ENCODE results near the gene HES6. TPM values are rescaled to one million over a fixed set of nuclear protein-coding genes. Genes with fewer than 3 reads are reported as not detected.
A peak's percentile ranks its signal among the peaks of the same experiment; 100 is the strongest.

The HES6 gene
- total and polyA plus RNA-seq, 7 donors, result 4.1 to 54.5 (median 13.1) TPM

DNA sequence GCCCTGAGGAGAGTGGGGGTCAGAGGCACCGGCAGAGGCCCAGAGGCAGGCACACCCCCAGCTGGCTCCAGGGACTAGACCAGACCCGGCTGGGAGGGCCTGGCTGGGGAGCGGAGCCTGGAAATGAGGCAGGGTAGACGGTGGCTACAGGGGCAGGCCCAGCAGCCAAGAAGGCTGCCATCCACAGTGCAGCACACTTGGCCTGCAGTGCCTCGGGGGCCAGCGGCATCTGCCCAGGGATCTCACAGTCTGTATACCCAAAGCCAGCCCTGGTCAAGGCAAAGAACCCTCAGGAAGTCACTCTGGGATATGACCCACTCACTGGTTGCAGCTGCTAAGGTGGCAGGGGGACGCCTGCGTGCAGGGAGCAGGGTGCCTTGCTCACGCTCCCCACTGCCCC lies 30.8 kb upstream of the HES6 start:
- peaks cover 7% of the 10 kb centered on the region for H3K4me1 ChIP-seq
- no peaks in the 10 kb centered on the region for H3K27me3 ChIP-seq (ENCODE audit: insufficient read depth in 3 of 3, low read length in 2 of 3)
- ATAC-seq (no peak), DNase-seq (peak; percentile 10 to 47)
- H3K27ac ChIP-seq, result no peak overlapping the region
- H3K36me3 ChIP-seq (ENCODE audit: insufficient read depth in 1 of 2, low read depth in 1 of 2), result peaks cover 3 to 96% of the 10 kb centered on the region in 2 donors
- intact Hi-C loops (cut with DNase I), result no loop called here
- TF ChIP-seq, protein P1, sequence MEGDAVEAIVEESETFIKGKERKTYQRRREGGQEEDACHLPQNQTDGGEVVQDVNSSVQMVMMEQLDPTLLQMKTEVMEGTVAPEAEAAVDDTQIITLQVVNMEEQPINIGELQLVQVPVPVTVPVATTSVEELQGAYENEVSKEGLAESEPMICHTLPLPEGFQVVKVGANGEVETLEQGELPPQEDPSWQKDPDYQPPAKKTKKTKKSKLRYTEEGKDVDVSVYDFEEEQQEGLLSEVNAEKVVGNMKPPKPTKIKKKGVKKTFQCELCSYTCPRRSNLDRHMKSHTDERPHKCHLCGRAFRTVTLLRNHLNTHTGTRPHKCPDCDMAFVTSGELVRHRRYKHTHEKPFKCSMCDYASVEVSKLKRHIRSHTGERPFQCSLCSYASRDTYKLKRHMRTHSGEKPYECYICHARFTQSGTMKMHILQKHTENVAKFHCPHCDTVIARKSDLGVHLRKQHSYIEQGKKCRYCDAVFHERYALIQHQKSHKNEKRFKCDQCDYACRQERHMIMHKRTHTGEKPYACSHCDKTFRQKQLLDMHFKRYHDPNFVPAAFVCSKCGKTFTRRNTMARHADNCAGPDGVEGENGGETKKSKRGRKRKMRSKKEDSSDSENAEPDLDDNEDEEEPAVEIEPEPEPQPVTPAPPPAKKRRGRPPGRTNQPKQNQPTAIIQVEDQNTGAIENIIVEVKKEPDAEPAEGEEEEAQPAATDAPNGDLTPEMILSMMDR (IDR thresholded peaks at IDR 0.05), result no peak
- H3K9me3 ChIP-seq, result no peaks in the 10 kb centered on the region
- WGBS, 3 donors, result 84 to 86% (median 84%) methylated on average over 9 of the region's 9 CpGs
- H3K4me3 ChIP-seq, result no peak overlapping the region

DNA sequence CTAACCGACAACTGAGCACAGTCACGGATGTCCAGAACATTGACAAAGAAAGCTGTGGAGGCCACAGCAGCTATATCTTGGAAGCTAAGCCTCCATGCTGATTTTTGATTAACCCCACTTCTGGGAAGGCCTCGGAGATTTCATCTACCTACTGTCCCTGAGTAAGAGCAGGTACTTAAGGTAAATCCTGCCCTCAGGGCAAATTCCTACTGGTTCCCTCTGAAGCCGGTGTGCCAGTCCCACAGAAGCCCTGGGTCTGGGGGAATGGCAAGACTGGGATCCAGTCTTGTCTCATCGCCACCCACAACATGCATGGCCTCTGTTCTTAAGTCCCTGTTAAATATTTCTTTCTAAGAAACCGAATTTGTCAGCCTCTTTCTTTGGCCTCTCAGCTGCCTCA lies 29.9 kb upstream of the HES6 start:
- Histone ChIP-seq H3K9me3 (no peaks in the 10 kb centered on the region), H3K4me1 (peaks cover 7% of the 10 kb centered on the region), H3K4me3 (no peak overlapping the region), H3K27ac (no peak overlapping the region), H3K36me3 (ENCODE audit: insufficient read depth in 1 of 2, low read depth in 1 of 2) (peaks cover 3 to 96% of the 10 kb centered on the region in 2 donors), H3K27me3 (ENCODE audit: insufficient read depth in 3 of 3, low read length in 2 of 3) (no peaks in the 10 kb centered on the region)
- WGBS, 3 donors, result 93 to 96% (median 95%) methylated on average over 6 of the region's 6 CpGs
- DNase-seq (no peak), ATAC-seq (no peak)
- TF ChIP-seq, protein P1 (IDR thresholded peaks at IDR 0.05), result no peak
- intact Hi-C loops (cut with DNase I), result no loop called here

DNA sequence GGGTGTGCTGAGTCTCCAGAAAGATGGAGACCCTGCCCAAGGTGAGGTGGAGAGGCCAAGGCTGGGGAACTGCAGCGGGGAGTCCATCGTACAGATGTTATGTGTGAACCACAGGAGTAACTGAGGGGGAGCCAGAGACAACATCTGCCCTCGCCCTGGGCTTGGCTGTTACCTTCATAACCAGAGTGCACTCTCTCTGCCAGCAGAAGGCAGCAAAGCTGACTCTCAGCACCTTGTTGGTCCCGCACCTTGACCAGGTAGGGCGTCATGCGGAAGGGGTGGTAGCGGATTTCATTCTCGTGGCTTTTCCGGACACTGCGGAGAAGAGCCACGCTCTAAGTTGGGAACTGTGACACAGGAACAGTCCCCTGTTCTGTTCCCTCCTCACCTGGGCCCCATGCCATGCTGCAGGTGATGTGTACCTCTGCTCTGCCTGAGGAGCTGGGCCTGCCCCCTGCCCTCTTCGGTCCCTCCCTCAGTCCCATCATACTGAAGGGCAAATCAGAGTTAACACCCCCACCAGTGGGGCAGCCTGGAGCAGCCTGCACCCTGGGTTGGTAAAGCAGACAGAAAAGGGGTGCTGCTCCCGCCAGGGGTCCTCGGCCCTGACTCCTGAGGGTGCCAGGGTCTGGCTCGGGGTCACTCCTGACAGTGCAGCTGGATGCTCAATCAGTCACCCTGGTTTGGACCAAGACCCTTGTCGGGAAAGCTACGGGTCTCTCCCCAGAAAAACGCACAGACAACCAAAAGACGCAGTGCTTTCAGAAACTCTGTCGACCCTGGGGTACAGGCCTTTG lies 28.2 kb upstream of the HES6 start:
- intact Hi-C loops (cut with DNase I), result no loop called here
- 93 to 95% (median 93%) methylated on average over 20 of the region's 20 CpGs for WGBS, 3 donors

DNA sequence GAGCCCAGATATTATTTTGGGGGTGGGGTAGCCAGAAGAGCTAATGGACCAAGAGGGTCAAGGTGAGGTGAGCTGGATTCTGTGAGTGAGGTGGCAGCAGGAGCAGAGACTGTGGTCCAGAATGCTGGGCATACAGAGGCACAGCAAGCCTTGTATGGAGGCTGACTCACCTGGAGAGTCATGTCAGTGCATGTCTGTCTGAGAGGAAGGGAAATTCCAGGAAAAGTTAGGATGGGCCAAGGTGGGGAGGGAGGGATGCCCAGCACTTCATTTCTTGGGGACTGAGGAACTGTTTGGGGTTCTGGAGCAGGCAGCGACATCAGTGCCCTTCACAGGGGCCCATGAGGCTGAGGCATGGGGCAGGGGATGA lies 27.5 kb upstream of the HES6 start:
- DNase-seq, result peak in 1 of 2 donors; percentile 13
- Histone ChIP-seq H3K4me1 (peaks cover 17% of the 10 kb centered on the region), H3K9me3 (no peaks in the 10 kb centered on the region), H3K27ac (no peak overlapping the region), H3K4me3 (no peak overlapping the region), H3K36me3 (ENCODE audit: insufficient read depth in 1 of 2, low read depth in 1 of 2) (peaks cover 3 to 85% of the 10 kb centered on the region in 2 donors), H3K27me3 (ENCODE audit: insufficient read depth in 3 of 3, low read length in 2 of 3) (no peaks in the 10 kb centered on the region)
- no peak for ATAC-seq
- intact Hi-C loops (cut with DNase I), result no loop called here
- 88 to 100% (median 94%) methylated on average over 1 of the region's 1 CpG for WGBS, 3 donors
- TF ChIP-seq, protein P1 (IDR thresholded peaks at IDR 0.05), result no peak

More for the DNA sequence above, 28.2 kb upstream of the HES6 start:
- Histone ChIP-seq H3K4me1 (peaks cover 12% of the 10 kb centered on the region), H3K27me3 (ENCODE audit: insufficient read depth in 3 of 3, low read length in 2 of 3) (no peaks in the 10 kb centered on the region), H3K36me3 (ENCODE audit: insufficient read depth in 1 of 2, low read depth in 1 of 2) (peaks cover 3 to 89% of the 10 kb centered on the region in 2 donors), H3K9me3 (no peaks in the 10 kb centered on the region), H3K27ac (no peak overlapping the region), H3K4me3 (no peak overlapping the region)
- TF ChIP-seq, protein P1 (IDR thresholded peaks at IDR 0.05), result no peak
- ATAC-seq, result no peak
- peak; percentile 11 to 42 for DNase-seq
